ENCODE data around the gene VRK1.

VRK1 gene

GRCh38 chr14:96888593-96888992, 91.4 kb downstream of the VRK1 start:
- DNase-seq: peak; percentile 6

- no peak for DNase-seq
Measured at GRCh38 chr14:96889091-96889490, 91.9 kb downstream of the VRK1 start.

GRCh38 chr14:96893966-96894622, 96.9 kb downstream of the VRK1 start:
- no peak for DNase-seq

- DNase-seq: no peak
Measured at GRCh38 chr14:96894966-96895365, 97.8 kb downstream of the VRK1 start.

GRCh38 chr14:96895658-96896271, 98.6 kb downstream of the VRK1 start:
- DNase-seq: no peak

GRCh38 chr14:96897184-96897583, 100.0 kb downstream of the VRK1 start:
- DNase-seq: no peak

- DNase-seq: no peak
Measured at GRCh38 chr14:96901227-96901626, 104.0 kb downstream of the VRK1 start.

- DNase-seq: no peak
Measured at GRCh38 chr14:96902004-96902403, 104.8 kb downstream of the VRK1 start.

- DNase-seq: no peak
Measured at GRCh38 chr14:96903444-96904023, 106.4 kb downstream of the VRK1 start.

- DNase-seq: no peak
Measured at GRCh38 chr14:96904201-96904600, 107.0 kb downstream of the VRK1 start.

- no peak for DNase-seq
Measured at GRCh38 chr14:96905065-96905464, 107.9 kb downstream of the VRK1 start.

- no peak for DNase-seq
Measured at GRCh38 chr14:96905825-96906224, 108.6 kb downstream of the VRK1 start.

- no peak for DNase-seq
Measured at GRCh38 chr14:96906434-96906833, 109.3 kb downstream of the VRK1 start.

- no peak for DNase-seq
Measured at GRCh38 chr14:96909841-96910364, 112.7 kb downstream of the VRK1 start.

- no peak for DNase-seq
Measured at GRCh38 chr14:96911499-96912149, 114.4 kb downstream of the VRK1 start.

- DNase-seq: peak; percentile 26
Measured at GRCh38 chr14:96914571-96915128, 117.5 kb downstream of the VRK1 start.

GRCh38 chr14:96915478-96915877, 118.3 kb downstream of the VRK1 start:
- no peak for DNase-seq

GRCh38 chr14:96916751-96917150, 119.6 kb downstream of the VRK1 start:
- no peak for DNase-seq

GRCh38 chr14:96917442-96917963, 120.3 kb downstream of the VRK1 start:
- DNase-seq: peak; percentile 81

- DNase-seq: no peak
Measured at GRCh38 chr14:96920023-96920422, 122.8 kb downstream of the VRK1 start.

GRCh38 chr14:96920820-96921219, 123.6 kb downstream of the VRK1 start:
- DNase-seq: no peak

GRCh38 chr14:96922986-96923385, 125.8 kb downstream of the VRK1 start:
- DNase-seq: no peak

GRCh38 chr14:96925422-96925821, 128.2 kb downstream of the VRK1 start:
- DNase-seq: no peak

Data from NCI-H2171 (cell line).